ENCODE data around the gene FRMD5.

FRMD5 gene

GRCh38 chr15:43941071-43941470, 254.0 kb downstream of the FRMD5 start:
- Mint-ChIP-seq H3K27me3 (peaks cover 26% of the 10 kb centered on the region), H3K9me3 (no peaks in the 10 kb centered on the region), H3K4me1 (no peaks in the 10 kb centered on the region), H3K27ac (no peak overlapping the region), H3K4me3 (no peak overlapping the region), H3K36me3 (ENCODE audit: low read depth) (no peaks in the 10 kb centered on the region)
- DNase-seq (no peak), ATAC-seq (no peak)

GRCh38 chr15:43939070-43939469, 256.0 kb downstream of the FRMD5 start:
- H3K27ac Mint-ChIP-seq, result no peak overlapping the region
- H3K36me3 Mint-ChIP-seq (ENCODE audit: low read depth), result no peaks in the 10 kb centered on the region
- peak; percentile 43 for DNase-seq

GRCh38 chr15:43934480-43934879, 260.6 kb downstream of the FRMD5 start:
- Mint-ChIP-seq H3K4me1 (peaks cover 2% of the 10 kb centered on the region), H3K36me3 (ENCODE audit: low read depth) (no peaks in the 10 kb centered on the region), H3K9me3 (no peaks in the 10 kb centered on the region), H3K27ac (no peak overlapping the region), H3K27me3 (peaks cover 22% of the 10 kb centered on the region), H3K4me3 (no peak overlapping the region)
- no peak for DNase-seq
- no peak for ATAC-seq

More at GRCh38 chr15:43939070-43939469, 256.0 kb downstream of the FRMD5 start:
- peaks cover 26% of the 10 kb centered on the region for H3K27me3 Mint-ChIP-seq
- no peaks in the 10 kb centered on the region for H3K9me3 Mint-ChIP-seq
- H3K4me3 Mint-ChIP-seq, result no peak overlapping the region
- no peaks in the 10 kb centered on the region for H3K4me1 Mint-ChIP-seq
- ATAC-seq, result no peak

GRCh38 chr15:43932907-43933306, 262.2 kb downstream of the FRMD5 start:
- ATAC-seq (no peak), DNase-seq (no peak)

GRCh38 chr15:43931790-43932435, 263.2 kb downstream of the FRMD5 start:
- H3K36me3 Mint-ChIP-seq (ENCODE audit: low read depth), result no peaks in the 10 kb centered on the region
- H3K27me3 Mint-ChIP-seq, result peaks cover 12% of the 10 kb centered on the region
- H3K9me3 Mint-ChIP-seq, result no peaks in the 10 kb centered on the region
- no peak overlapping the region for H3K27ac Mint-ChIP-seq
- H3K4me3 Mint-ChIP-seq, result no peak overlapping the region
- DNase-seq (no peak), ATAC-seq (no peak)
- H3K4me1 Mint-ChIP-seq, result peaks cover 5% of the 10 kb centered on the region

More at GRCh38 chr15:43932907-43933306, 262.2 kb downstream of the FRMD5 start:
- peaks cover 2% of the 10 kb centered on the region for H3K4me1 Mint-ChIP-seq
- H3K27me3 Mint-ChIP-seq, result peaks cover 18% of the 10 kb centered on the region
- H3K36me3 Mint-ChIP-seq (ENCODE audit: low read depth), result no peaks in the 10 kb centered on the region
- H3K27ac Mint-ChIP-seq, result no peak overlapping the region
- H3K9me3 Mint-ChIP-seq, result no peaks in the 10 kb centered on the region
- no peak overlapping the region for H3K4me3 Mint-ChIP-seq

- no peaks in the 10 kb centered on the region for H3K9me3 Mint-ChIP-seq
- peaks cover 9% of the 10 kb centered on the region for H3K27me3 Mint-ChIP-seq
- H3K27ac Mint-ChIP-seq, result no peak overlapping the region
- DNase-seq (no peak), ATAC-seq (no peak)
- H3K36me3 Mint-ChIP-seq (ENCODE audit: low read depth), result no peaks in the 10 kb centered on the region
- H3K4me1 Mint-ChIP-seq, result peaks cover 5% of the 10 kb centered on the region
- no peak overlapping the region for H3K4me3 Mint-ChIP-seq
Measured at GRCh38 chr15:43931119-43931518, 264.0 kb downstream of the FRMD5 start.

- ATAC-seq, result peak; percentile 52
- Mint-ChIP-seq H3K27ac (no peak overlapping the region), H3K4me3 (no peak overlapping the region)
Measured at GRCh38 chr15:43930556-43930955, 264.5 kb downstream of the FRMD5 start.

GRCh38 chr15:43930079-43930478, 265.0 kb downstream of the FRMD5 start:
- Mint-ChIP-seq H3K9me3 (no peaks in the 10 kb centered on the region), H3K27me3 (peaks cover 9% of the 10 kb centered on the region), H3K36me3 (ENCODE audit: low read depth) (no peaks in the 10 kb centered on the region), H3K27ac (no peak overlapping the region), H3K4me1 (peaks cover 5% of the 10 kb centered on the region), H3K4me3 (no peak overlapping the region)
- ATAC-seq (no peak), DNase-seq (no peak)

More at GRCh38 chr15:43930556-43930955, 264.5 kb downstream of the FRMD5 start:
- Mint-ChIP-seq H3K4me1 (peaks cover 5% of the 10 kb centered on the region), H3K27me3 (peaks cover 9% of the 10 kb centered on the region), H3K36me3 (ENCODE audit: low read depth) (no peaks in the 10 kb centered on the region), H3K9me3 (no peaks in the 10 kb centered on the region)
- no peak for DNase-seq

GRCh38 chr15:43928152-43928551, 266.9 kb downstream of the FRMD5 start:
- no peaks in the 10 kb centered on the region for H3K9me3 Mint-ChIP-seq
- ATAC-seq, result no peak
- no peak overlapping the region for H3K4me3 Mint-ChIP-seq

GRCh38 chr15:43927203-43927602, 267.9 kb downstream of the FRMD5 start:
- H3K36me3 Mint-ChIP-seq (ENCODE audit: low read depth), result no peaks in the 10 kb centered on the region
- H3K4me3 Mint-ChIP-seq, result no peak overlapping the region
- ATAC-seq (peak; percentile 51), DNase-seq (no peak)
- no peak overlapping the region for H3K27ac Mint-ChIP-seq
- H3K4me1 Mint-ChIP-seq, result peaks cover 5% of the 10 kb centered on the region
- peaks cover 5% of the 10 kb centered on the region for H3K27me3 Mint-ChIP-seq
- no peaks in the 10 kb centered on the region for H3K9me3 Mint-ChIP-seq

More at GRCh38 chr15:43928152-43928551, 266.9 kb downstream of the FRMD5 start:
- no peak for DNase-seq
- no peak overlapping the region for H3K27ac Mint-ChIP-seq
- H3K36me3 Mint-ChIP-seq (ENCODE audit: low read depth), result no peaks in the 10 kb centered on the region
- H3K27me3 Mint-ChIP-seq, result peaks cover 6% of the 10 kb centered on the region
- H3K4me1 Mint-ChIP-seq, result peaks cover 5% of the 10 kb centered on the region

- DNase-seq (no peak), ATAC-seq (no peak)
- Mint-ChIP-seq H3K9me3 (no peaks in the 10 kb centered on the region), H3K27me3 (peaks cover 9% of the 10 kb centered on the region), H3K36me3 (ENCODE audit: low read depth) (no peaks in the 10 kb centered on the region), H3K4me3 (no peak overlapping the region), H3K27ac (no peak overlapping the region), H3K4me1 (peaks cover 3% of the 10 kb centered on the region)
Measured at GRCh38 chr15:43923553-43923952, 271.5 kb downstream of the FRMD5 start.

- Mint-ChIP-seq H3K36me3 (ENCODE audit: low read depth) (no peaks in the 10 kb centered on the region), H3K4me1 (peaks cover under 1% of the 10 kb centered on the region), H3K27me3 (peaks cover 7% of the 10 kb centered on the region), H3K9me3 (no peaks in the 10 kb centered on the region), H3K4me3 (no peak overlapping the region), H3K27ac (no peak overlapping the region)
- ATAC-seq, result no peak
- no peak for DNase-seq
Measured at GRCh38 chr15:43922021-43922420, 273.1 kb downstream of the FRMD5 start.

- Mint-ChIP-seq H3K9me3 (no peaks in the 10 kb centered on the region), H3K36me3 (ENCODE audit: low read depth) (no peaks in the 10 kb centered on the region), H3K27ac (no peak overlapping the region), H3K4me3 (no peak overlapping the region), H3K4me1 (no peaks in the 10 kb centered on the region), H3K27me3 (peaks cover 7% of the 10 kb centered on the region)
- ATAC-seq (no peak), DNase-seq (no peak)
Measured at GRCh38 chr15:43920815-43921214, 274.3 kb downstream of the FRMD5 start.

GRCh38 chr15:43920254-43920600, 274.8 kb downstream of the FRMD5 start:
- Mint-ChIP-seq H3K36me3 (ENCODE audit: low read depth) (no peaks in the 10 kb centered on the region), H3K4me1 (no peaks in the 10 kb centered on the region), H3K9me3 (no peaks in the 10 kb centered on the region), H3K27ac (no peak overlapping the region), H3K27me3 (peaks cover 7% of the 10 kb centered on the region), H3K4me3 (no peak overlapping the region)
- no peak for DNase-seq
- no peak for ATAC-seq

- DNase-seq (no peak), ATAC-seq (no peak)
- Mint-ChIP-seq H3K27ac (no peak overlapping the region), H3K9me3 (no peaks in the 10 kb centered on the region), H3K4me1 (no peaks in the 10 kb centered on the region), H3K27me3 (peaks cover 7% of the 10 kb centered on the region), H3K36me3 (ENCODE audit: low read depth) (no peaks in the 10 kb centered on the region), H3K4me3 (no peak overlapping the region)
Measured at GRCh38 chr15:43919540-43920253, 275.4 kb downstream of the FRMD5 start.

All from activated naive CD8-positive, alpha-beta T cell treated with anti-CD3 and anti-CD28 coated beads, Interleukin-2, amount 50 U/mL, for 24 hours (primary cell).